BLaER1 treated with 17β-estradiol and CSF1 and Interleukin-3, amounts not matched to agents 10 nM and 100 nM (cell line): Measurements from ENCODE around the gene QRFPR.

Experiments
- H3K27ac ChIP-seq, 11 experiments: shearing (Covaris generic); formaldehyde crosslinking; 2 replicates each; pipeline ENCODE4 v1.8.1; 2022
- H3K27me3 ChIP-seq, 11 experiments: shearing (Covaris generic); formaldehyde crosslinking; 2 replicates each; pipeline ENCODE4 v1.8.1; 2022
- H3K36me3 ChIP-seq, 11 experiments: shearing (Covaris generic); formaldehyde crosslinking; 2 replicates each; pipeline ENCODE4 v1.8.1; 2022
- H3K4me1 ChIP-seq, 10 experiments: shearing (Covaris generic); formaldehyde crosslinking; 2 replicates each; pipeline ENCODE4 v1.8.1; 2022
- H3K4me2 ChIP-seq, 11 experiments: shearing (Covaris generic); formaldehyde crosslinking; 2 replicates each; pipeline ENCODE4 v1.8.1; 2022
- H3K4me3 ChIP-seq, 10 experiments: shearing (Covaris generic); formaldehyde crosslinking; 2 replicates each; pipeline ENCODE4 v1.8.1; 2022
- H3K9ac ChIP-seq, 11 experiments: shearing (Covaris generic); formaldehyde crosslinking; 2 replicates each; pipeline ENCODE4 v1.8.1; 2022
- H3K9me3 ChIP-seq, 11 experiments: shearing (Covaris generic); formaldehyde crosslinking; replicated peaks in 1 of 11; 2 replicates each; pipeline ENCODE4 v1.8.1; 2022
- H4K20me1 ChIP-seq, 11 experiments: shearing (Covaris generic); formaldehyde crosslinking; 2 replicates each; pipeline ENCODE4 v1.8.1; 2022
- Cebpa-rat ChIP-seq, 11 experiments: shearing (Covaris generic); IDR thresholded peaks; 2 replicates each; pipeline ENCODE4 v1.8.1; 2022

Gene QRFPR

GRCh38 chr4:121283319-121283718 lies 97.5 kb downstream of the QRFPR start:
- no peaks in the 10 kb centered on the region for H3K4me1 ChIP-seq
- H3K9ac ChIP-seq: no peak overlapping the region
- no peak overlapping the region for H3K4me2 ChIP-seq
- H3K9me3 ChIP-seq: peaks cover 12 to 29% (median 21%) of the 10 kb centered on the region in 11 experiments; a peak in 18 of 22 replicates
- H4K20me1 ChIP-seq: no peaks in the 10 kb centered on the region
- H3K36me3 ChIP-seq: no peaks in the 10 kb centered on the region
- no peak overlapping the region for H3K4me3 ChIP-seq
- TF ChIP-seq Cebpa-rat (IDR thresholded peaks at IDR 0.05): no peak
- no peaks in the 10 kb centered on the region for H3K27me3 ChIP-seq
- no peak overlapping the region for H3K27ac ChIP-seq

- H3K27ac ChIP-seq: no peak overlapping the region
- H3K9me3 ChIP-seq: peaks cover 12 to 25% (median 17%) of the 10 kb centered on the region in 11 experiments; a peak in 17 of 22 replicates
- H3K4me1 ChIP-seq: no peaks in the 10 kb centered on the region
- no peak overlapping the region for H3K4me3 ChIP-seq
- no peak for TF ChIP-seq Cebpa-rat (IDR thresholded peaks at IDR 0.05)
- H3K4me2 ChIP-seq: no peak overlapping the region
- no peaks in the 10 kb centered on the region for H3K36me3 ChIP-seq
- no peaks in the 10 kb centered on the region for H3K27me3 ChIP-seq
- no peaks in the 10 kb centered on the region for H4K20me1 ChIP-seq
- no peak overlapping the region for H3K9ac ChIP-seq
Measured at GRCh38 chr4:121280425-121280824, 100.4 kb downstream of the QRFPR start.

- Histone ChIP-seq H3K4me1 (no peaks in the 10 kb centered on the region), H3K27me3 (no peaks in the 10 kb centered on the region), H3K36me3 (no peaks in the 10 kb centered on the region), H3K9me3 (peaks cover 4 to 11% (median 6%) of the 10 kb centered on the region in 11 experiments; a peak in 10 of 22 replicates), H3K9ac (no peak overlapping the region), H4K20me1 (no peaks in the 10 kb centered on the region), H3K27ac (no peak overlapping the region), H3K4me3 (no peak overlapping the region), H3K4me2 (no peak overlapping the region)
- TF ChIP-seq Cebpa-rat (IDR thresholded peaks at IDR 0.05): no peak
Measured at GRCh38 chr4:121278811-121279368, 101.9 kb downstream of the QRFPR start.
